Left hindlimb (tissue), 1 donor: Measurements from ENCODE around the gene KLF17.

Source experiments
- DNase-seq: peaks from one replicate; pipeline ENCODE4 v3.0.0-alpha.2; 2018

Gene KLF17, protein sequence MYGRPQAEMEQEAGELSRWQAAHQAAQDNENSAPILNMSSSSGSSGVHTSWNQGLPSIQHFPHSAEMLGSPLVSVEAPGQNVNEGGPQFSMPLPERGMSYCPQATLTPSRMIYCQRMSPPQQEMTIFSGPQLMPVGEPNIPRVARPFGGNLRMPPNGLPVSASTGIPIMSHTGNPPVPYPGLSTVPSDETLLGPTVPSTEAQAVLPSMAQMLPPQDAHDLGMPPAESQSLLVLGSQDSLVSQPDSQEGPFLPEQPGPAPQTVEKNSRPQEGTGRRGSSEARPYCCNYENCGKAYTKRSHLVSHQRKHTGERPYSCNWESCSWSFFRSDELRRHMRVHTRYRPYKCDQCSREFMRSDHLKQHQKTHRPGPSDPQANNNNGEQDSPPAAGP

GRCh38 chr1:44118682-44119081, at the start of gene KLF17:
Gene KLF17, plus strand, starts transcription at chr1:44118821. Its CDS starts 87 bp downstream, at chr1:44118908.
- DNase-seq: no peak

- DNase-seq: no peak
These were observed 47.2 kb upstream of the KLF17 start for GRCh38 chr1:44071461-44071860.

- DNase-seq: no peak
These were observed 46.4 kb upstream of the KLF17 start for GRCh38 chr1:44072204-44072603.

DNA sequence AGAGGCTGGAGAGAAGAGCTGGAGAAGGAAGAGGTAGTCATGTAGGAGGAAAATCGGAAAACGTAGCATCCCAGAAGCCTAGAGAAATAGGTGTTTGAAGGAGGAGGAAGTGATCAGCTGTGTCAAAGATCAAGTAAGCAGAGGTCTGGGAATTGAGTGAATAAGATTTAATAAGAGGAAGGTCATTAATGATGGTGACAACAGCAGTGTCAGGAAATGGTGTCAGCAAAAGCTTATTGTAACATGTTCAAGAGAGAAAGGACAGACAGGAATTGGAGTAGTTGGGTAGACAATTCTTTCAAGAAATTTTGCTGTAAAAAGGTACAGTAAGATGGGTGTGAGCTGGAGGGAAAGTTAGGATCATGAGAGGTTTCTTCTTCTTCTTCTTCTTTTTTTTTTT, 45.8 kb upstream of the KLF17 start:
- no peak for DNase-seq

DNA sequence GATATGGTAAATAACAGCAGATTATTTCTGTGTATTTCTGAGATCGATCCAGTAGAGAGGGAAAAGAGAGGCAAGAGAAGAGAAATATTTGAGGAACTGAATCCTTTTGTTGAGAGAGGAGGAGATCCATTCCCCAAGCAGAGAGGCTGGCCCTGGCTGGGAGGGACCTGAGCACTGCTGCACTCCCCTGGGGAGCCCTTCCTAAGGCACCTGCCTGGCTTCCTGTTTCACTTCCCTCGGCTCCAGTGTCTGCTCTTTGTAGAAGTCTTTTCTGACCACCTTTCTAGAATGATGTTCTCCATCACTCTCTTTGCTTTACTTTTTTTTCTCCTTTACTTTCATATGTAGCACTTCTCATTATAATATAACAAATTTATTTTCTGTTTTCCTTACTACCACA, 45.1 kb upstream of the KLF17 start:
- DNase-seq: no peak

GRCh38 chr1:44074415-44074814, 44.2 kb upstream of the KLF17 start:
- no peak for DNase-seq

GRCh38 chr1:44076066-44076465, 42.6 kb upstream of the KLF17 start:
- no peak for DNase-seq

DNA sequence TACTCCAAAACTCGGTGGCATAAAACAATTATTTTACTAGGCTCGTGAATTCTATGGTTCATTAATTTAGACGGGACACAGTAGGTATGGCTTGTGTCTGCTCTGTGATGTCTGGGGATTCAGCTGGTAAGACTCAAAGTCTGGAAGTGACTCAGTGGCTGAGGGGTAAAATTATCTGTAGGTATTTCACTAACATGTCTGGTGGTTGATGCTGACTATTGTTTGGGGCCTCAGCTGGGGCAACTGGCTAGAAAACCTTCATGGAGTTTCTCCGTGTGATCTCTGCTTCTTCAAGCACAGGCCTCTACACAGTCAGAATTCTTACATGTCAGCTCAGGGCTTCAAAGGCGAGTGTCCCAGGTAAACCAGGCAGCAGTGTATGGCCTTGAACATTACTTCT, 41.2 kb upstream of the KLF17 start:
- DNase-seq: no peak

- no peak for DNase-seq
These were observed 40.5 kb upstream of the KLF17 start for GRCh38 chr1:44078104-44078503.

DNA sequence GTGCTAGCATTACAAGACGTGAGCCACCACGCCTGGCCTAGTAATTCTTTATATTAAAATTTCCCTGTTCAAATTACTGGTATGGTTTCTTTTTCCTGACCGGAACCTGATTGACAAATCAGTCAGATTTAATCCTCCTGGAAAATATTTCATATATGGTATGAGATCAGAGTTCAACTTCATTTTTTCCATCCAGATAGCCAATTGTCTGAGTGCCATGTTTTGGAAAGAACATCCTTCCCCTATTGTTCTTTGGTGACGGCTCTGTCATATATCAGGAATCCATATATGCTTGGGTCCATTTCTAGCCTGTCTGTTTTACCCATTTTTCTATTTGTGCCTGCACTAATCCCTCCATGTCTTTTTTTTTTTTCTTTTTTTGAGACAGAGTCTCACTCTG, 39.1 kb upstream of the KLF17 start:
- DNase-seq: no peak

DNA sequence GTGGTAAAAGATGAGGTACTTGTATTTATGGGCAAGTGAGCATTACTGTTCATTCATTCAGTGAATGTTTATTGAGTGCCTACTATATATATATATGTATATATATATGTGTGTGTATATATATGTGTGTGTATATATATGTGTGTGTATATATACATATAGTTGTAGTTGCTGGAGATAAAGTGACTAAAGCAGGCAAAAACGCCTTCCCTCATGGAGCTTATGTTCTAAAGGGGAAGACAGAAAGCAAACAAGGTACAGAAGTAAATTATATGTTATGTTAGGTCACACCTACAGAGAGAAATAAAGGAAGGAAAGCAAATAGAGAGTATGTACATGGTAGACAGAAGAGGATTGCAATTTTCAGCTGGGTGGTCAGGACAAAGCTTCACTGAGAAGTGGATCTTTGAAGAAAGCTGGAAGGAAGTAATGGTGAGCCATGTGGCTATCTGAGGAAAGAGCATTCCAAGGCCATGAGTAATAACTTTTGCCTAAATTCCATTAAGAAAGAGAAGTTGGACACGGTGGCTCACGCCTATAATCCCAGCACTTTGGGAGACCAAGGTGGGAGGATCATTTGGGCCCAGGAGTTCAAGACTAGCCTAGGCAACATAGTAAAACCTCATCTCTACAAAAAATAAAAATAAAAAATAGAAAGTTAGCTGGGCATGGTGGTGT, 33.5 kb upstream of the KLF17 start:
- no peak for DNase-seq

DNA sequence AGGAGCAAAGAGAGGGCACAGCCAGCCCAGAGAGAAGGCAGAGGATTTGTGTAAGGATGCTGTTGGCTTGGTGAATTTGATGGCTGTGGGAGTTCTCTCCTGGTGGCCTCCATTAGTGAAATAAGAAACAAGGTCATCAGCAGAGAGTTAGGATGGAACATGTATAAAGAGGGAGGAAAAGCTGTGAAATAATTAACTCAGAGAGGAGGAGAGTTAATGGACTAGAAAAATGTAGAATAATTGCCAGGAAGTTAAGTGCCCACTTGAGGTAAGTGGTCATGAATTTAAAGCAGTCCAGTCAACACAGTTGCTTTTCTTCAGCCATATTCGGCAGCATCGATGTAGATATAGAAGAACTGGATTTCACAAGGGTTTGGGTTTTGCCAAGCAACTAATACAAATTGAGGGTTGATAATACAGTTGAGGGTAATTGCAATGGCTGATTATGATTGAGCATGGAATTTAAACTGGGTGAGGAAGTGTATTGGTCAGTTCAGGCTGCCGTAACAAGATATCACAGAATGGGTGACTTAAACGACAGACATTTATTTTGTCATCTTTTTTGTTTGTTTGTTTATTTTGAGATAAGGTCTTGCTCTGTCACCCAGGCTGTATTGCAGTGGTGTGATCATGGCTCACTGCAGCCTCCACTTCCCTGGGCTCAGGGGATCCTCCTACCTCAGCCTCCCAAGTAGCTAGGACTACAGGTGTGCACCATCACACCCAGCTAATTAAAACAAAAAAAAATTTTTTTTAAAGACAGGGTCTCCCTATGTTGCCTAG, 31.7 kb upstream of the KLF17 start:
- no peak for DNase-seq

DNA sequence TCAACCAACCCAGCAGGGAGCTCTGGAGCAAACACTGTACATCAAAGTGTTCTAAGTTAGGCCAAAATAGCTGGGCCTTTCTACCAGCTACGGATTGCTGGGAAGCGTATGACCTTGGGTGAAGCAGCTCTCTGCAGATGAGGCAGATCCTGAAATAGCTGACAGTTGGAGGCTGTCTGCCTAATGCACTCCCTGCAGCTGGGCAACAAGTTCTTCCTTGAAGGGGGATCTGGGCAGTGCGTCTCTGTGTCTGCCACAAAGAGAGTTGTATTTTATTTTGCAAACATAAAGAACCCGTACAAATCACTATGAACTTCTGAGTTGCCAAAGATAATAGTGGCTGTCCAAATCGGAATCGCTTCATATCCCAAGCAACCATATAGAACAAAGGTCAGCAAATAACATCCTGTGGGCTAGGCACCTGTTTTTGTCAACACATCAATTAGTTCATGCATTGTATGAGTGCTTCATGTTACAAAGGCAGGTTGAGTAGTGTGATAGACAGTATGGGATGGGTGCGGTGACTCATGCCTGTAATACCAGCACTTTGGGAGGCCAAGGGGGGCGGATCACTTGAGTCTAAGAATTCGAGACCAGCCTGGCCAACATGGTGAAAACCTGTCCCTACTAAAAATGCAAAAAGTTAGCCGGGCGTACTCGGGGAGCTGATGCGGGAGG, 29.1 kb upstream of the KLF17 start:
- no peak for DNase-seq

- no peak for DNase-seq
These were observed 28.0 kb upstream of the KLF17 start for GRCh38 chr1:44090429-44091252.

DNA sequence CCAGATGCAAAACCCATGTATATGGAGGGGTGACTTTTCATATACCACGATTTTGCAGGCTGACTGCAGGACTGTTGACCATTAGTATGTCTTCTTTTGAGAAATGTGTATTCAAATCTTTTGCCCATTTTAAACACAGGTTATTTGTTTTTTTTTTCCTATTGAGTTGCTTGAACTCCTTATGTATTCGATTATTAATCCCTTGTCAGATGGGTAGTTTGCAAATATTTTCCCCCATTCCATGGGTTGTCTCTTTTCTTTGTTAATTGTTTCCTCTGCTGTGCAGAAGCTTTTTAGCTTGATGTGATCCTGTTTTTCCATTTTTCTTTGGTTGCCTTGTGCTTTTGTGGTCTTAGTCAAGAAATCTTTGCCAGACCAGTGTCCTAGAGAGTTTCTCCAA, 24.6 kb upstream of the KLF17 start:
- no peak for DNase-seq

GRCh38 chr1:44100183-44100868, 18.3 kb upstream of the KLF17 start:
- no peak for DNase-seq

GRCh38 chr1:44101328-44101727, 17.3 kb upstream of the KLF17 start:
- DNase-seq: no peak

- DNase-seq: peak; percentile 29
These were observed 15.1 kb upstream of the KLF17 start for GRCh38 chr1:44103270-44104131.

- no peak for DNase-seq
These were observed 12.8 kb upstream of the KLF17 start for GRCh38 chr1:44105810-44106209.

DNA sequence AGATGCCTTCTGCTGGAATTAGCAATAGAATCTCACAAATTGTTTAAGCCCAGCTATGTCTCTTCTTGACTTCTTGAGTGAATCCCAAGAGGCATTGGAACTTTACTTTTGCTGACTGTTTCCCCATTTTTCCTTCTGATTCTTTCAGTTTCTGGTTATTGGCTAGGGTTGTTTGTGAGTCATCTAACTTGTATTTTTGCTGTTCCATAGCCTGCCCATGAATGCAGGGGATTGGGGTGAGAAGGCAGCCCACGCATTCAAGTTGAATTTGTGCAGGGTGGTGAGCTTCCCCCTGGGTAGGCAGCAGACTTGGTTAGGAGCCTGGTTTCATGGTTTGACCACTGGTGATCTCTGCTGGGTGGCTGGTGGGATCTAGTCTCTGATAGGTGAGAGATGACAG, 10.4 kb upstream of the KLF17 start:
- no peak for DNase-seq

- DNase-seq: no peak
These were observed 9.7 kb upstream of the KLF17 start for GRCh38 chr1:44108971-44109370.
